MM.1S (cell line): ENCODE data around the gene GRPR.

ENCODE experiments used
- DNase-seq: peaks from one replicate; pipeline ENCODE4 v3.0.0-alpha.2; 2015
- H2AFZ ChIP-seq: fragments of 300-600 bp; sonication (generic); 2 replicates; pipeline ENCODE4 v1.6.0; 2016; ENCODE audit warnings: antibody characterized with exemption, low read length
- H3F3A ChIP-seq: fragments of 300-600 bp; sonication (generic); 2 replicates; pipeline ENCODE4 v1.6.1; 2016; ENCODE audit warnings: mild to moderate bottlenecking, antibody characterized with exemption, low read length, moderate library complexity, mixed read lengths; ENCODE audit not compliant: insufficient read depth
- H3K27ac ChIP-seq: fragments of 300-600 bp; sonication (generic); 2 replicates; pipeline ENCODE4 v1.5.1; 2016; ENCODE audit warnings: mild to moderate bottlenecking, low read length
- H3K27me3 ChIP-seq: fragments of 300-600 bp; sonication (generic); replicated peaks from 2 replicates; pipeline ENCODE4 v1.6.0; 2016; ENCODE audit warnings: low read length; ENCODE audit not compliant: insufficient read depth
- H3K36me3 ChIP-seq: fragments of 300-600 bp; sonication (generic); replicated peaks from 2 replicates; pipeline ENCODE4 v1.6.1; 2016; ENCODE audit warnings: mild to moderate bottlenecking, low read length, mixed read lengths; ENCODE audit not compliant: insufficient read depth
- H3K4me1 ChIP-seq: fragments of 300-600 bp; sonication (generic); 2 replicates; pipeline ENCODE4 v1.6.1; 2016; ENCODE audit warnings: low read length, mixed read lengths
- H3K4me2 ChIP-seq: fragments of 300-600 bp; sonication (generic); 2 replicates; pipeline ENCODE4 v1.6.0; 2016; ENCODE audit warnings: low read depth, low read length
- H3K4me3 ChIP-seq: fragments of 300-600 bp; sonication (generic); 2 replicates; pipeline ENCODE4 v1.5.1; 2016; ENCODE audit warnings: low read length, mixed read lengths
- H3K79me2 ChIP-seq: fragments of 300-600 bp; sonication (generic); 2 replicates; pipeline ENCODE4 v1.6.1; 2016; ENCODE audit warnings: mixed run types, low read length, mixed read lengths
- H3K9ac ChIP-seq: fragments of 300-600 bp; sonication (generic); 2 replicates; pipeline ENCODE4 v1.6.1; 2016; ENCODE audit warnings: low read length, mixed read lengths
- H3K9me2 ChIP-seq: fragments of 300-600 bp; sonication (generic); replicated peaks from 2 replicates; pipeline ENCODE4 v1.6.1; 2016; ENCODE audit warnings: mild to moderate bottlenecking, low read length, mixed read lengths; ENCODE audit not compliant: insufficient read depth
- H3K9me3 ChIP-seq: fragments of 300-600 bp; sonication (generic); replicated peaks from 2 replicates; pipeline ENCODE4 v1.6.1; 2016; ENCODE audit warnings: mild to moderate bottlenecking, low read length, mixed read lengths; ENCODE audit not compliant: insufficient read depth
- H4K20me1 ChIP-seq: fragments of 300-600 bp; sonication (generic); 2 replicates; pipeline ENCODE4 v1.6.1; 2016; ENCODE audit warnings: mild to moderate bottlenecking, low read length, moderate library complexity, mixed read lengths; ENCODE audit not compliant: insufficient read depth
- EZH2 ChIP-seq: fragments of 300-600 bp; sonication (generic); optimal IDR thresholded peaks from 2 replicates; pipeline ENCODE3; 2017; ENCODE audit warnings: low read depth, mild to moderate bottlenecking, antibody characterized with exemption, low read length, mixed read lengths
- EZH2phosphoT487 ChIP-seq: fragments of 300-600 bp; sonication (generic); IDR thresholded peaks from 2 replicates; pipeline ENCODE4 v1.6.1; 2018; ENCODE audit warnings: antibody characterized with exemption, low read length
- TF ChIP-seq, protein P1 (sequence below): fragments of 300-600 bp; sonication (generic); IDR thresholded peaks from 2 replicates; pipeline ENCODE4 v1.5.1; 2016; ENCODE audit warnings: antibody characterized with exemption, low read length, mixed read lengths

Gene GRPR

DNA sequence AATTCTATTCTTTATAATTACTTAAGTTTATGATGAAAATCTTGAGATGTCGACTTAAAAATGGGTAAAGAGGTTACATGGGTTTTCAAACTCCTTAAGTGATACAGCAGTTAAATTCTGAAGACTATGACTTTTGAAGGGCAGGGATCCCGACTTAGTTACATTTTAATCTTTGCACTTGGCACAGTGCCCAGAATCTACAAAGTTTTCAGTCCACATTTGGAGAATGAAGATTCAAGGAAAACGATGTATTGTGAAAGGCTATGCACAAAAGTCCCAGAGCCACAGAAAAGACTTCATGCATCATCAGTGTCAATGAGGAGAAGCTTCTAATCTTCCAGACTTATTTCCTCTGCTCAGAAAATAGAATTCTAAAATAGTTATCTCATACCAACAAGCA lies 36.3 kb upstream of the GRPR start:
- Histone ChIP-seq H3K9me2 (no peaks in the 10 kb centered on the region), H3K79me2 (no peaks in the 10 kb centered on the region), H3K4me2 (no peak overlapping the region), H3K27me3 (no peaks in the 10 kb centered on the region), H3K27ac (no peak overlapping the region), H3K36me3 (no peaks in the 10 kb centered on the region), H2AFZ (no peak overlapping the region), H3K9ac (no peak overlapping the region), H3F3A (no peaks in the 10 kb centered on the region), H3K4me1 (no peaks in the 10 kb centered on the region), H3K4me3 (no peak overlapping the region), H3K9me3 (no peaks in the 10 kb centered on the region), H4K20me1 (no peaks in the 10 kb centered on the region)
- TF ChIP-seq, protein P1, sequence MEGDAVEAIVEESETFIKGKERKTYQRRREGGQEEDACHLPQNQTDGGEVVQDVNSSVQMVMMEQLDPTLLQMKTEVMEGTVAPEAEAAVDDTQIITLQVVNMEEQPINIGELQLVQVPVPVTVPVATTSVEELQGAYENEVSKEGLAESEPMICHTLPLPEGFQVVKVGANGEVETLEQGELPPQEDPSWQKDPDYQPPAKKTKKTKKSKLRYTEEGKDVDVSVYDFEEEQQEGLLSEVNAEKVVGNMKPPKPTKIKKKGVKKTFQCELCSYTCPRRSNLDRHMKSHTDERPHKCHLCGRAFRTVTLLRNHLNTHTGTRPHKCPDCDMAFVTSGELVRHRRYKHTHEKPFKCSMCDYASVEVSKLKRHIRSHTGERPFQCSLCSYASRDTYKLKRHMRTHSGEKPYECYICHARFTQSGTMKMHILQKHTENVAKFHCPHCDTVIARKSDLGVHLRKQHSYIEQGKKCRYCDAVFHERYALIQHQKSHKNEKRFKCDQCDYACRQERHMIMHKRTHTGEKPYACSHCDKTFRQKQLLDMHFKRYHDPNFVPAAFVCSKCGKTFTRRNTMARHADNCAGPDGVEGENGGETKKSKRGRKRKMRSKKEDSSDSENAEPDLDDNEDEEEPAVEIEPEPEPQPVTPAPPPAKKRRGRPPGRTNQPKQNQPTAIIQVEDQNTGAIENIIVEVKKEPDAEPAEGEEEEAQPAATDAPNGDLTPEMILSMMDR = no peak
- TF ChIP-seq EZH2 = no peak
- DNase-seq = no peak

DNA sequence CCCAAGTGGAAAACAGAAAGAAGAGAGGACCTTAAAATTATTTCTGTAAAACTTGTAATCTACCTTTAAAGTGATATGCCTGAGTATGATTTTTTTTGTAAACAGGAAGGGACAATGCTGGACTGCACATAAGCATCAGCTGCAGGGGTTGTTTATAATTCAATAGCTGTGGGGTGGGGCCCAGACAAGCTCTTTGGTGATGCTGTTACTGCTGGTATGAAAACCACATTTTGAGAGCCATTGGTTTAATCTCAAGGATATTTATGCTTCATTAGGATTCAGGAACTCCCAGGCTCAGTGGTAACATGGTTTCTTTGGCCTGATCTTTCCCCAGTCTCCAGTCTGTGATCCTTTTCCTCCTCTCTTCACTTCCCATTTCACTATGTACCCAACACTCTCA lies 34.3 kb upstream of the GRPR start:
- no peaks in the 10 kb centered on the region for H3K36me3 ChIP-seq
- no peak overlapping the region for H3K27ac ChIP-seq
- no peaks in the 10 kb centered on the region for H3K9me2 ChIP-seq
- no peak for DNase-seq
- no peak overlapping the region for H3K9ac ChIP-seq
- no peaks in the 10 kb centered on the region for H3K27me3 ChIP-seq
- H2AFZ ChIP-seq = no peak overlapping the region
- H3F3A ChIP-seq = no peaks in the 10 kb centered on the region
- H3K4me1 ChIP-seq = no peaks in the 10 kb centered on the region
- no peak overlapping the region for H3K4me3 ChIP-seq
- no peaks in the 10 kb centered on the region for H3K9me3 ChIP-seq
- no peaks in the 10 kb centered on the region for H4K20me1 ChIP-seq
- H3K4me2 ChIP-seq = no peak overlapping the region
- no peaks in the 10 kb centered on the region for H3K79me2 ChIP-seq
- TF ChIP-seq, protein P1 = no peak
- TF ChIP-seq EZH2 (no peak), EZH2phosphoT487 (no peak)

DNA sequence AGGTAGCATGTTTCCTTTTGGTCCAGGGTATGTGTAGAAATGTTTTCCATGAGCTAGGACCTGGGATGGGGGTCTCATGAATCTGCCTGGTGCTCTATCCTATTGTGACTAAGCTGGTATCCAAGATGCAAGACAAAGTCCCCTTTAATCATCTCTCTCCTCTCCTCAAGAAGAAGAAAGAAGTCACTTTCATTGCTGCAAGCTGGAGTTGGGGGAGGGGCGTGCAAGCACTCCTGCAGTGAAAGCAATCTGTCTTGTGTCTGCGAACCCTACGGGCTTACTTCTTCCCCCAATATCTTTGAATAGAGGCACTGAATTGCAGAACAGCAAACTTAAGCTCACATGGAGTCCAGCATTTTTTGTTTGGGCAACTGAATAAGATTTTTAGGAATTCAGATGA lies 27.2 kb upstream of the GRPR start:
- no peaks in the 10 kb centered on the region for H3K27me3 ChIP-seq
- no peaks in the 10 kb centered on the region for H3F3A ChIP-seq
- TF ChIP-seq EZH2 = no peak
- TF ChIP-seq, protein P1 = no peak
- TF ChIP-seq EZH2phosphoT487 = no peak
- H4K20me1 ChIP-seq = no peaks in the 10 kb centered on the region
- no peak overlapping the region for H2AFZ ChIP-seq
- H3K4me2 ChIP-seq = no peak overlapping the region
- H3K9me3 ChIP-seq = no peaks in the 10 kb centered on the region
- H3K9me2 ChIP-seq = no peaks in the 10 kb centered on the region
- H3K4me1 ChIP-seq = no peaks in the 10 kb centered on the region
- DNase-seq = no peak
- no peak overlapping the region for H3K4me3 ChIP-seq
- no peak overlapping the region for H3K9ac ChIP-seq
- no peaks in the 10 kb centered on the region for H3K36me3 ChIP-seq
- H3K79me2 ChIP-seq = no peaks in the 10 kb centered on the region
- no peak overlapping the region for H3K27ac ChIP-seq
